HFFc6 (cell line): ENCODE data around the gene MAGOH. TPM values are rescaled to one million over a fixed set of nuclear protein-coding genes. Genes with fewer than 3 reads are reported as not detected.
A peak's percentile ranks its signal among the peaks of the same experiment; 100 is the strongest.

Experiments used
- DNase-seq: peaks from one replicate; pipeline ENCODE4 v3.0.0-alpha.2; 2018
- H3K27ac Mint-ChIP-seq: 2 replicates; pipeline ENCODE4 v1.8.0; 2020; ENCODE audit warnings: mild to moderate bottlenecking, mixed read lengths
- H3K27me3 Mint-ChIP-seq: 2 replicates; pipeline ENCODE4 v1.8.0; 2021; ENCODE audit warnings: mild to moderate bottlenecking, moderate library complexity, mixed read lengths; ENCODE audit not compliant: insufficient read depth
- H3K36me3 Mint-ChIP-seq: 2 replicates; pipeline ENCODE4 v1.8.0; 2021; ENCODE audit warnings: low read depth, mixed read lengths
- H3K4me1 Mint-ChIP-seq: 2 replicates; pipeline ENCODE4 v1.8.0; 2020; ENCODE audit warnings: low read depth, mixed read lengths
- H3K4me3 Mint-ChIP-seq: 2 replicates; pipeline ENCODE4 v1.8.0; 2020; ENCODE audit warnings: mild to moderate bottlenecking, moderate library complexity, mixed read lengths
- H3K9me3 Mint-ChIP-seq: 2 replicates; pipeline ENCODE4 v1.8.0; 2020; ENCODE audit warnings: mild to moderate bottlenecking, mixed read lengths
- total RNA-seq, 6 experiments: library from RNA; stranded (reverse); fragmentation: NEBNext Ultra II Directional; extraction: Animal tissue kit (Norgen Biotek cat#: 25700); gene quantifications; 2 replicates in 1 of 6; 3 replicates in 5 of 6; pipeline ENCODE4 v1.2.3, GENCODE V29; 2021
- TF ChIP-seq, protein P1 (sequence below): fragments of 200-600 bp; sonication (generic); IDR thresholded peaks from 2 replicates; pipeline ENCODE4 v1.5.0; 2021; ENCODE audit warnings: antibody characterized with exemption, mild to moderate bottlenecking

The MAGOH gene
- total RNA-seq, 6 experiments from 2014 or later: 34.9 to 54.2 (median 47.1) TPM

DNA sequence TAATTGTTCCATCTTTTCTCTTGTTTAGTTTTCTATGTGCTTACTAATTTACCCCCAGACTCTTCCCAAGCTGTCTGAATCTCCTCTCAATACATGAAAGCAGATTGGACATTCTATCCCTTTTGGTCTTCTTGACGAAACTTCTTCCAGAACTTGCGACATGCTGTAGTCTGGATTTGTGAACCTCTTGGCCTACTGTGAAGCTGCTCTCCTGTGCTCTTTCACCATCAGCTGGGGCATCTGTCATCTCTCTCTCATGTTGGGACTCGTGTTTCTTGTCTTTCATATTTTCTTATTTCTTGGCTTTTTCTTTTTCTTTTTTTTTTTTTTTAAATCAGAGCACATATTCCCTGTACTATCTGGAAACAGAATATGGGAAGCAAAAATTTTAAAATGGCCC, 34.9 kb downstream of the MAGOH start:
- Mint-ChIP-seq H3K27ac (no peak overlapping the region), H3K36me3 (peaks cover 51% of the 10 kb centered on the region)

DNA sequence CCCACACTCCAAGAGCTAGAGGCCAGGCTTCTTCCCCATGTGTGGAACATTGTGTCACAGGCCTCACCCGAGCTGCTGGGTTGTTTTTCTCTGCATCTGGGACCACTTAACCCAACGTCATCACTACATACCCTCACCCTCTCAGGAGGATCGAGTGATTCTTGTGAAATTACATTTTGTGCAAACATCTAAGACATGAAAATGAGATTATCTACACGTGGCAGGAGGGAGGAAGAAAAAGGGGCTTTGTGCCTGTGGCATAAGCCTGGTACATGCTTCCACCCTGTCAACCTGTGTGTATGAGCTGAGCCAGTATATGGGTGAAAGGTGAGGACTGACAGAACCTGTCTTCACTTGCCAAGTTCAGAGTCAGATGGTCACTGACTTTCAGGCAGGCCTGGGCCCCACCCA, 40.1 kb downstream of the MAGOH start:
- no peak for DNase-seq
- Mint-ChIP-seq H3K27ac (peak overlapping the region; percentile 96), H3K36me3 (peaks cover 17% of the 10 kb centered on the region), H3K4me3 (peak overlapping the region; percentile 95), H3K4me1 (peaks cover 37% of the 10 kb centered on the region), H3K27me3 (peaks cover 2% of the 10 kb centered on the region), H3K9me3 (no peaks in the 10 kb centered on the region)
- TF ChIP-seq, protein P1, sequence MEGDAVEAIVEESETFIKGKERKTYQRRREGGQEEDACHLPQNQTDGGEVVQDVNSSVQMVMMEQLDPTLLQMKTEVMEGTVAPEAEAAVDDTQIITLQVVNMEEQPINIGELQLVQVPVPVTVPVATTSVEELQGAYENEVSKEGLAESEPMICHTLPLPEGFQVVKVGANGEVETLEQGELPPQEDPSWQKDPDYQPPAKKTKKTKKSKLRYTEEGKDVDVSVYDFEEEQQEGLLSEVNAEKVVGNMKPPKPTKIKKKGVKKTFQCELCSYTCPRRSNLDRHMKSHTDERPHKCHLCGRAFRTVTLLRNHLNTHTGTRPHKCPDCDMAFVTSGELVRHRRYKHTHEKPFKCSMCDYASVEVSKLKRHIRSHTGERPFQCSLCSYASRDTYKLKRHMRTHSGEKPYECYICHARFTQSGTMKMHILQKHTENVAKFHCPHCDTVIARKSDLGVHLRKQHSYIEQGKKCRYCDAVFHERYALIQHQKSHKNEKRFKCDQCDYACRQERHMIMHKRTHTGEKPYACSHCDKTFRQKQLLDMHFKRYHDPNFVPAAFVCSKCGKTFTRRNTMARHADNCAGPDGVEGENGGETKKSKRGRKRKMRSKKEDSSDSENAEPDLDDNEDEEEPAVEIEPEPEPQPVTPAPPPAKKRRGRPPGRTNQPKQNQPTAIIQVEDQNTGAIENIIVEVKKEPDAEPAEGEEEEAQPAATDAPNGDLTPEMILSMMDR: no peak

More for the DNA sequence above, 34.9 kb downstream of the MAGOH start:
- Mint-ChIP-seq H3K27me3 (no peaks in the 10 kb centered on the region), H3K4me1 (peaks cover 4% of the 10 kb centered on the region), H3K9me3 (peaks cover 12% of the 10 kb centered on the region), H3K4me3 (no peak overlapping the region)
- DNase-seq: no peak
- TF ChIP-seq, protein P1: no peak

DNA sequence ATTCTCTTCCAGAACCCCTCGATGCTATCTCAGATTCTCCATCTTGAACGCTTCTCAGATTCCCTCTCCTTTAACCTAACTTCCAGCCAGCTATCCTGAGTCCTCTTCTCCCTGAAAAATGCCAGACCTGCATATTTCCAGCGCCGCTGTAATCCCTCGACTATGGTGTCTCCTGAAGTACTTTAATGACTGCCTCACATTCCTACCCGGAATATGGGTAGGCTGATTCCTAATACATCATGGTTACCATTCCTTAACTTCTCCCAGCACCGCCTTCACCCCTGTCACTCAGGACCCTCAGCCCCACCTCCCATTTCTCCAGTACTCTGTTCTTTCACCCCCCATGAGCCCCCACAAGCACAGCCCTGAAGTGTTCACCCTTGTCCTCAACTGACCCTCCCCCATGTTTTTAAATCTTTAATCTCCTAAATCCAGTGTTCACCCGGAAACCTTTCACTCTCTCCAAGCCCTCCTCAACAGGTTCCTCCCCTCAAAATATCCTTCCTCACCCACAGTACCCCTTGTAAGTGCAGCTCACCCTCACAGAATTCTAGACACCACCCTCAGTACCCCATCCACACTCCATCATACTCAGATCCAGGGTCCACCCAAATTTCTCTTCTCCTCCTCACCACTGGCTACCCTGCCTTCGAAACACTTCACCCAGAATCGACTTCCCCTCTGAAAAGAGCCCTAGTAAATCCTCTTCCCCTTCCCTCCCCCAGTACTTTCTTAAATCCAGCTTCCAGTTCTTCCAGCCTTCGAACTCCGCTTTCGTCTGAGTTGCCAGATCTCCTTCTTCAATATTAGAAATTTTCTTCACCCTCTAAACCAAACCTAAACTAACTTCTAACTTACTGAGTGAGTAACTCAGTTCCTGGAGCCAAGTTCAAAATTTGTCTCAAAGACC, 40.8 kb downstream of the MAGOH start:
- peaks cover 12% of the 10 kb centered on the region for H3K36me3 Mint-ChIP-seq
- peak overlapping the region; percentile 96 for H3K27ac Mint-ChIP-seq
- H3K27me3 Mint-ChIP-seq: peaks cover 2% of the 10 kb centered on the region
- peaks cover 37% of the 10 kb centered on the region for H3K4me1 Mint-ChIP-seq
- H3K9me3 Mint-ChIP-seq: no peaks in the 10 kb centered on the region
- no peak for DNase-seq
- TF ChIP-seq, protein P1: no peak
- H3K4me3 Mint-ChIP-seq: peak overlapping the region; percentile 95

DNA sequence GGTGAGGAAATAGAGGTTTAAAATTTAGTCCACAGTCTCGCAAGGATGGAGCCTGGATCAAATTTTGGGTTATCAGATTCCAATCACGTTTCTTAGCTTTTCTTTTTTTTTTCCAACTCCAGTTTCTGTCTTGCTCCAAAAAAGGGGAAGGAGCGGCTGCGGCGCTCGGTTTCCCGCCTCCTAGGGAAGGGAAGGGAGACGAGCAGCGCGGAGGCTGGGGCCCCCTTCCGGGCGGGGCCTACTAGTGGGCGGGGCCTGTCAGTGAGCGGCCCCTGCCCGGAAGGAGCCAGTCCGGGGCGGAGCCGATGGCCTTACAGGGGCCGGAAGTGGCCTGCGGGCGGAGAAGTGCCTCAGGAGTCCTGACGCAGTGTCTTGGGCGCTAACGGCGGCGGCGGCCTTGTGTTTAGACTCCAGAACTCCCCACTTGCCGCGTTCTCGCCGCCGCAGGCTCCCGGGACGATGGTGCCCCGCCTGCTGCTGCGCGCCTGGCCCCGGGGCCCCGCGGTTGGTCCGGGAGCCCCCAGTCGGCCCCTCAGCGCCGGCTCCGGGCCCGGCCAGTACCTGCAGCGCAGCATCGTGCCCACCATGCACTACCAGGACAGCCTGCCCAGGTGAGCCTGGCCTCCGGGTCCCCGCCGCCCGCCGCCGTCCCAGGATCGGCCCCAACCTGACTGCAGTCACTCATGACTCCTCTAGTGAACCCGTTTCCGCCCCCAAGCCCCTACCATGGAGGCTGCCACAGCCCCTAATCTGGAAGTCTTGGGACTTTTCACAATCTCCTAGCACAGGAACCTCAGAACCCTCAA, 41.6 kb downstream of the MAGOH start, which contains the start of gene CPT2:
CPT2 (plus strand) TSS at position 340 of the 806 bp plus-strand sequence; CDS start at position 460, 120 bp downstream.
- Mint-ChIP-seq H3K4me3 (peak within 1 kb of the TSS; percentile 95), H3K36me3 (peaks cover 10% of the 10 kb centered on the region), H3K27ac (peak within 1 kb of the TSS; percentile 96), H3K27me3 (peaks cover 2% of the 10 kb centered on the region), H3K9me3 (no peaks in the 10 kb centered on the region), H3K4me1 (peaks cover 37% of the 10 kb centered on the region)
- peak; percentile 85 for DNase-seq
- TF ChIP-seq, protein P1: peak; percentile 45

DNA sequence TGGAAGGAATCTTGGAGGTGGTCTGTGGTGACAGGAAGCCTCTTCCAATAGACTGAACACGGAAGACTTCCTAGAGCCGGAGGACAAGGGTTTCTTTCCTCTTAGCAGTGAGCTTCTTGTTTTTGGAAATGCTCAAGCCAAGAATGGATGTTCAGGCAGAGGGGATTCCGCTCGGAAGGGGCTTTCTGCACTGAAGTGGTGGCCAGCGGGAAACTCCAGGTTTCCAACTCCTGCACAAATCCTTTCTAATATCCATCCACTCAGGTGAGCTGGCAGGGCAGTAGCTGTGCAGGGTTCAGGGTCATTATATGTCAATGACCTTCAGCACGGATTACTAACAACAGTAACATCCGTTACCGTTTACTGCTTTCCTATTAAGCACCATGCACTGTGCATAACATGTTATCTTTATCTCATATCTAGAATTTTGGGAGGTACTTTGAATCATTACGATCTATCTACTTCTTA, 42.3 kb downstream of the MAGOH start:
- TF ChIP-seq, protein P1: no peak
- no peak for DNase-seq
- Mint-ChIP-seq H3K36me3 (peaks cover 10% of the 10 kb centered on the region), H3K27me3 (peaks cover 2% of the 10 kb centered on the region), H3K27ac (peak overlapping the region; percentile 96), H3K9me3 (no peaks in the 10 kb centered on the region), H3K4me3 (peak overlapping the region; percentile 95), H3K4me1 (peaks cover 37% of the 10 kb centered on the region)
